Activated T-cell treated with anti-CD3 and anti-CD28 coated beads, Interleukin-2, amount 50 U/mL, for 48 hours (primary cell): ENCODE data around the gene LRCOL1.
A peak's percentile ranks its signal among the peaks of the same experiment; 100 is the strongest.

Source experiments
- DNase-seq, 2 experiments: peaks; one replicate each; pipeline ENCODE4 v3.0.0-alpha.2; 2020

The LRCOL1 gene

DNA sequence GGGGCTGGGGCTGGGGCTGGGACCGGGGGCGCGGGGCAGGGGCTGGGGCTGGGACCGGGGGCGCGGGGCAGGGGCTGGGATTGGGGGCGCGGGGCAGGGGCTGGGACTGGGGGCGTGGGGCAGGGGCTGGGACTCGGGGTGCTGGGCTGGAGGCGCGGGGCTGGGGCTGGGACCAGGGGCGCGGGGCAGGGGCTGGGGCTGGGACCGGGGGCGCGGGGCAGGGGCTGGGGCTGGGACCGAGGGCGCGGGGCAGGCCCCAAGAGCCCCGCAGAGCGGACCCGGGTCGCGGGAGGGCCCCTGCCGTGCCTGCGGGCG lies 8.6 kb upstream of the LRCOL1 start:
- DNase-seq = no peak

DNA sequence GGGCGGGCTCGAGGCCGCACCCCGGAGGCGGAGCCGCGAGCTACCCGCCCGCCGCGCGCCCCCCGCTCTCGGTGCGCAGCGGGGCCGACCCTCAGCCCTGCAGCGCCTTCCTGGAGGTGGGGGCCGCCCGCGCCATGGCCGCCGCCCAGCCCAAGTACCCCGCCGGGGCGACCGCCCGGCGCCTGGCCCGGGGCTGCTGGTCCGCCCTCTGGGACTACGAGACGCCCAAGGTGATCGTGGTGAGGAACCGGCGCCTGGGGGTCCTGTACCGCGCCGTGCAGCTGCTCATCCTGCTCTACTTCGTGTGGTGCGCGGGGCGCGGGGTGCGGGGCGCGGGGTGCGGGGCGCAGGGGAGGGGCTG lies 8.3 kb upstream of the LRCOL1 start, which contains the start of gene P2RX2:
Gene P2RX2, plus strand, starts transcription at position 94 of the 361 bp plus-strand sequence. Its CDS starts 41 bp downstream, at position 135.
- DNase-seq = no peak

DNA sequence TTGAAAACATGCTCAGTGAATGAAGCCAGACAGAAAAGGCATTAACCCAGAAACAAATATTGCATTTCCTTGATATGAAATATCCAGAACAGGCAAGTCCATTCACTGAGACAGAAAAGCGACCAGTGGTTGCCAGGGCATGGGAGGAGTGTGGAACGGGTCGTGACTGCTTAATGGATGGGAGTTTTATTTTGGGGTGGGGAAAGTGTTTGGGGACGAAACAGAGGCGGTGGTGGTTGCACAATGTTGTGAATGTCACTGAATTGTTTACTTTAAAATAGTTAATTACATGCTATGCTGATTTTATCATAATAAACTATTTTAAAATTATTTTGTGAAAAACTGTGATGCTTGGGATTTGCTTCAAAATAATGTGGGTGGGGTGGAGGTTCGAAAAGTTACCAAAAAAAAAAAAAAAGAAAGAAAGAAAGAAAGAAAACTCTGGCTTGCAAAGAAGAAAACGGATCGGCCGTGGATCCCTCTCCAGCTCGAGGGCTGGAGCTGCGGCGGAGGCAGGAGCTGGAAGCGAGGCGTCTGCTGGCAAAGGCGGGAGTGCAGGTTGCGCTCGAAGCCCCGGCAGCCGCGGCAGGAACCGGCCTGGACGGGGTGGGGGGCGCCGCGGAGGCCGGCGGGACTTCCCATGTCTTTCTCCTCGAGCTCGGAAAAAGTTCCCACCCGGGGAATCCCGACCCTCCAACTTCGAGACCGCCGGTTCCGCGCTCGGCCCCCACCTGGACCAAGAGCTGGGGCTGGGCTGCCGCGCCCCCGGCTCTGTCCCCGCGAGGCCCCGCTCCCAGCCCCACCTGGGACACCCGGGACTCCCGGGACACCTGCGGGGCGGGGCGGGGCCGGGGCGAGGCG lies 7.7 kb upstream of the LRCOL1 start:
- DNase-seq = no peak

DNA sequence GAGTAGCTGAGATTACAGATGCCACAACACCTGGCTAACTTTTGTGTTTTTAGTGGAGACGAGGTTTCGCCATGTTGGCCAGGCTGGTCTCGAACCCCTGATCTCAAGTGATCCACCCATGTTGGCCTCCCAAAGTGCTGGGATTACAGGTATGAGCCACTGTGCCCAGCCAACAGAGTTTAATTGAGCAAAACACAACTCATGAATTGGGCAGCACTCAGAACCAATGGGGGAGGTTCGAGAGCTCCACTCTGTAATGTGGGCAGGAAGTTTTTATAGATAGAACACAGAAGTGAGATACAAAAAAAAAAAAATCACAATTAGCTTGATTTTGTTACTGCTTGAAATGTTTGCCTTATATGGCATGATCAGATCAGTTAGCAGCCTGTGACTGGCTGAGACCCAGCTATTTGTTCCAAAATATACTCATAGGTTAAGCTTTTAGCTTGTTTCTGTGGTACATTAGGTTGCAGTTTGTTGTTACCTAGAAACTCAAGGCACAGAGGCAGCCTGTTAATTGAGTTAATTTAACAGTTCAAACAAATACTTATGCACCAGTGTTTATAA lies 6.8 kb upstream of the LRCOL1 start:
- no peak for DNase-seq

DNA sequence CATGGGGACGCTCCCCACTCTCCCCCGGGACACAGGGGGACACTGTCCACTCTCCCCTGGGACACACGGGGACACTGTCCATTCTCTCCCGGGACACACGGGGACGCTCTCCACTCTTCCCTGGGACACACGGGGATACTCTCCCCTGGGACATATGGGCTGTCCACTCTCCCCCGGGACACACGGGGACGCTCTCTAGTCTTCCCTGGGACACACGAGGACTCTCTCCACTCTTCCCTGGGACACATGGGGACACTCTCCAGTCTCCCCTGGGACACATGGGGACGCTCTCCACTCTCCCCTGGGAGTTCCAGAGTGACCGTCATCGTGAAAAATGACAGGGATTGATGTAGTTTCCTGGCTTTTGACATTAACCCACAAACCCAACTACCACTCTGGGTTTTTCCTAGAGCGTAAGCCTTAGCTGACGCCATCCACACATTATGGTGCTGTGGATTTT lies 5.2 kb upstream of the LRCOL1 start:
- no peak for DNase-seq

DNA sequence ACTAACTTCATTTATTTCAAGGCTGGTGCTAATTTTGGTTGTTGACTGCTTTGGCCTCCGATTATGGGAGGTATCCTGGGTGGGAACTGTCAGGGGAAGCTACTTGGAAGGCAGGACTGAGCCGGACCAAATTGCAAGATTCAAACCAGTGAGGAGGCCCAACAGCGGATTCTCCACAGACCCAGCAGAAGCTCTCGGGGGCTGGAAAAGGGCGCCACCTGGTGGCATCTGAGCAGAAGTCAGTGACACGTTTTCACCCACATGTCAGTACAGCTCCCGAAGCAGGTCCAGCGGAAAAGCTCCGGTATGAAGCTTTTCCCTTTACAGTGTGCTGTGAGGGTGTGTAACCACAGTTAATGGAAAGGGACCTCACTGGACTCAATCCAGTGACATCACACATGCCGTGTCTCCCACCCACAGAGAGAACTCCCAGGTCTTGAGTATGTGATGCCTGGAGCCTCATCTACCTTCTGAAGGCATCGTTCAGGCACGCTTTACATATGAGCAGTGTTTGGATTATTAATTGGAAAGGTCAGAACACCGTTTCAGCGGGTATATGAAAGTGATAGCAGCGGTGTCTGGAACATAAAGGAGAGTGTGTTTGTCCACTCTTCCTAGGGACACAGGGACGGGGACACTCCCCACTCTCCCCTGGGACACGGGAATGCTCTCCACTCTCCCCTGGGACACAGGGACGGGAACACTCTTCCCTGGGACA lies 4.6 kb upstream of the LRCOL1 start:
- peak; percentile 86 to 88 for DNase-seq

DNA sequence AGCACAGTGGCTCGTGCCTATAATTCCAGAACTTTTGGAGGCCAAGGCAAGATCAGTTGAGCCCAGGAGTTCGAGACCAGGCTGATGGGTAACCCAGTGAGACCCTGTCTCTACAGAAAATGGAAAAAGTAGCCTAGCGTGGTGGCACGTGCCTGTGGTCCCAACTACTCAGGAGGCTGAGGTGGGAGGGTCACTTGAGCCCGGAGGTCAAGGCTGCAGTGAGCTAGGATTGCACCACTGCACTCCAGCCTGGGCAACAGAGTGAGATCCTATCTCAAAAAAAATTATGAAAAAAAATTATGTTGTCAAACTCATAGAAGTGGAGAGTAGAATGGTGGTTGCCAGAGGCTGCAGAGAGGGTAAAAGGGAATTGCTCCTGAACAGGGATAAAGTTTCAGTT lies 3.6 kb upstream of the LRCOL1 start:
- no peak for DNase-seq

DNA sequence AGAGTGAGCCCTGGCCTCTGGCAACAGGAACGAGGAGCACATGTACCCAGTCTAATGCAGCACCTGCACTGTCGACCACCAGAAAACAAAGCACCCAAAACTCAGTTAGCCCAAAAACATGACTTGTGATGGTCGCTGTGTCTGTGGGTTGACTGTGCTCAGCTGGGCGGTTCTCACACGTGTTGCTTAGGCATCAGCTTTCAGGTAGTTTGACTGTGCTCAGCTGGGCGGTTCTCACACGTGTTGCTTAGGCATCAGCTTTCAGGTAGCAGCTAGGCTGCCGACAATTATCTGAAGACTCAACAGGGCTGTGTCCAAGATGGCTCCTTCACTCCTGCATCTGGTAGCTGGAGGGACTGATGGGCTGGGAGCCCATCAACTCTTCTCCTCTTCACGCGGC lies 1.2 kb upstream of the LRCOL1 start:
- no peak for DNase-seq

DNA sequence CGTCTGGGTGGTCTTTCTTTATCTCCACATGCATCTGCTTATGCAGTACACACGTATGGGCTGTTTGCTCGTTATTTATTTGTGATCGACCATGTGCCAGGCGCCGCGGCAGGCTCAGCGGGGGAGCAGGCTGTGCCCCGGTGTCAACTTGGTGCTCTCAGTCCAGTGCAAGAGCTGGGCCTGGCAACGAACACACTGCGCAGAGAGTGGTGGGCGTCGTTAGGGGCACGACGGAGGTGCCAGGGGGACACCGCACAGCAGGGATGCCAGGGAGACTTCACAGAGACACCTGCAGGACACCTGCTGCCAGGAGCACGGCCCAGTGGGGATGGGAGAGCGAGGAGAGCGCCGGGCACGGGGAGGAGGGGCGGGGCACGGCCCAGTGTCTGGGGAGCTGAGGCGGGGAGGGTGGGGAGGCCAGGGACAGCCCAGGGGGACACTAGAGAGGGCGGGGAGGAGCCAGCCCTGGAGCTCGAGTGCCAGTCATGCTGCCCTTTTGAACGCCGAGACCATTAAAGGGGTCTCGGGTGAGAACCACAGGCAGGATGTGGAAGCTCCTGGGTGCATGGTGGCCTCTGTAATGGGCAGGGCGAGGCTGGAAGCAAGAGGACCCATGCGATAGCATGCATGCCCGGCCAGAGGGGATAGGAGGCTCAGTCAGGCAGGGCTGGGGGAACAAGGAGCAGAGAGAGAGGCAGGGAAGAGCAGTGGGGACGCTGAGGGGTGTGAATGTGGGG lies 652 bp upstream of the LRCOL1 start:
- no peak for DNase-seq

DNA sequence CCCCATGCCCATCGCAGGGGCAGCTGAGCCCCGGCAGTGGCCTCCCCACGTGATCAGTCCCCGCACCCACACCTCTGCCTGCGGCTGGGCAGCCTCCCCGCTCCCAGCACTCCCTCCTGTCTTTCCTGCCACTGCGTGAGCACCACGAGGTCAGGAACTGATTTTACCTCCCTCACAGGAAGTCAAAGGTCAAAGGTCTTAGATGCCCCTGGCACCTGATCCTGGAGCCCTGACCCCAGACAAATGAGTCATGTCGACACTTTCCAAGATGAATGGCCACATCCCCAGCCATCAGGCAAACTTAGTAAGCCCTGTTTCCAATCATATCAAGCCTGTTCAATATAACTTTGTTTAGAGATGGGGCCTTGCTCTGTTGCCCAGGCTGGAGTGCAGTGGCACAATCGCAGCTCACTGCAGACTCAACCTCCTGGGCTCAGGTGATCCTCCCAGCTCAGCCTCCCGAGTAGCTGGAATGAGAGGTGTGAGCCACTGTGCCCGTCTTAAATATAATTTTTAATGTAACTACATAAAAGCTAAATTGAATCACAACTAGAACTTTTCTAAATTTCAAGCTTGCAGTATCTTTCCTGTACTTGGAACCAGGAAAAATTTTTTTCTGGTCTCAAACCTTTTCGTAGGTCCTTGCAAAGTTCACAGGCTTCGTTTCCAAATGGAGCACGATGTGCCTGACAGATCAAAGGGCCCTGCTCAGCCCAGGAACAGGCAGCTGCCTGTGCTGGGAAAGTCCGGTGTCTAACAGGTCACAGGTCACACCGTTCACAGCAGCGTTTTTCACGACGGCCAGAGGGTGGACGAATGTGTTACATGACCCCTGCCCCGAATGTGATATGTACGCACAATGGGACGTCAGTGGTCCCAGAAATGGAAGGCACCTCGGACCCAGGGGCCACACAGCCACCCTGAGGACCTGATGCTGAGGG lies 1.9 kb downstream of the LRCOL1 start:
- no peak for DNase-seq

DNA sequence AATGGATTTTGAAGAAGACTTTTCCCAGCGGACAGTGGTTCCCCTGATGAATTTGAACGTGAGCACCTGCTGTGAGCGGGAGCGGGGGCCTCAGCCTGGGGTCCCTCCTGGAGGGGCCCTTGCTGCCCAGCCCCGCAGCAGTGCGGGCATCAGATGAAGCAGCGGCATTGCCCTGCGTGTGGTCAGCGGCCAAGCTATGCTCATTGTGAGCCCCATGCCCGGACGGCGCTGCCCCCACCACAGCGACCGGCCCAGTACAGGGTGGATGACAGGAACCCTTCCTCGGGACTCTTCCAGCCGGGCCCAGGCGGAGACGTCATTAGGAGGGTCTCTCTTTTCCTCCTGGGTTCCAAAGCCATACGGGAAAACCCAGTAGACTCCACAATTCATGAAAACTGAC lies 3.5 kb downstream of the LRCOL1 start:
- DNase-seq = no peak

DNA sequence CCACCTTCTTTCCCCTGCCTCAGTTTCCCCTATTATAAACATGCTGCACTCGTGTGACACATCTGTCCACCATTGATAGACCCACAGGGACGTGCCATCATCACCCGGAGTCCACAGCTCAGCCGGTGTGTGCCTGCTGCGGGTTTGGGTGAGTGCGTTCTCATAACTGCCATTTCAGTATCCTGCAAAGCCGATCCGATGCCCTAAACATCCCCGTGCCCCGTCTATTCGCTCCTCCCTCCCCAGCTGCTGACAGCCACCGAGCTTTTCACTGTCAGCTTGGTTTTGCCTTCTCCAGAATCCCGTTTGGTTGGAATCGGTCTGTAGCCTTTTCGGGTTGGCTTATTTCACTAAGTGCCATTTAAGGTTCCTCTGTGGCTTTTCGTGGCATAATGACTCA lies 3.9 kb downstream of the LRCOL1 start:
- no peak for DNase-seq

DNA sequence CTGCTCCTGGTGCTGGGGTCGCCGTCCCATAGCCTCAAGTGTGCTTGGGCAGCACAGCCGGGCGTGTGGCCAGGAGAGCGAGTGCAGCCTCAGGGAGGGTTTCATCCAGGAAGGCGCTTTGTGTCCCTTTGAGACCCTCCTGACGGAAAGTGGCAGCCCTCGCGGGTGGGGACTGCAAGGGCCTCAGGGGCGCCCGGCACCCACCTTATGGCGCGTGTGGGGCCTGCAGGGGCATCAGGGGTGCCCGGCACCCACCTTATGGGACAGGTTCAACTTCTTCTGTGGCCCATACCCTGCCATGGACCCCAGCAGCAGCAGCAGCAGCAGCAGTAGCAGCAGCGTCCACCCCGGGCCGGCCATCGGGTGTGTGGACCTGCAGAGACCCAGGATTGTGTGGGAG lies 4.5 kb downstream of the LRCOL1 start:
- no peak for DNase-seq

DNA sequence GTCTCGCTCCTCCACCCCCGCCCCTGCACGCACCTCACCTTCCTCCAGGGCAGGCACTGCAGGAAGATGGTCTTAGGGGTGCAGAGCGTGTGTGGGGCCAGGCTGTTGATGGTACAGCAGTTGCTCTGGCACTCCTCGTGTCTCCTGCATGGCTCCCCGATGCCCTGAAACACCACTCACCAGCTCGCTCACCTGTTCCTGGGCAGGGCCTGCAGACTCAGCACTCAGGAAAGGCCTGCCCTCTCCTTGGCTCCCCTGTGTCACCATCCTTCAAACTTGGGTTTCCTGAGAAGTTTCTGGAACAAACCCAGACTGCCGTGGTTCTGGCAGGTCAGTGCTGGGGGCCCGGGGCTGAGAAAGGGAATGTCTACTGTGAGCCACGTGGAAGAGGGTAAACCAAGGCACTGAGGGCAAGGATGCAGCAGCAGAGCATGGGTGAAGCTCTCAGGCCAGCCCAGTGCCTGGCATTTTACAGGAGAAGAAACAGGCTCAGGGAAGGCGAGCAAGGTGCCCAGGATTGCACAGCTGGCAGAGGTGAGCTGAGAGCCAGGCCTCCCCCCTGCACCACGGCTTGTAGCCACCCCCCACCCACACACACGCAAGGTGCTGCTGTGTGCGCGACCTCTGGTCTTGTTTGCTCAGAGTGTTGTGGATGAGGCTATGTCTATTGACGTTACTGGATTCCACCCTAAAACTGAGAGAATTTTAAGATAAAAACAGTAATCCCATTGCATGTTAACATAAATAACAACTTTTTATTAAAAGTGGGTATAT lies 5.5 kb downstream of the LRCOL1 start:
- DNase-seq = no peak

DNA sequence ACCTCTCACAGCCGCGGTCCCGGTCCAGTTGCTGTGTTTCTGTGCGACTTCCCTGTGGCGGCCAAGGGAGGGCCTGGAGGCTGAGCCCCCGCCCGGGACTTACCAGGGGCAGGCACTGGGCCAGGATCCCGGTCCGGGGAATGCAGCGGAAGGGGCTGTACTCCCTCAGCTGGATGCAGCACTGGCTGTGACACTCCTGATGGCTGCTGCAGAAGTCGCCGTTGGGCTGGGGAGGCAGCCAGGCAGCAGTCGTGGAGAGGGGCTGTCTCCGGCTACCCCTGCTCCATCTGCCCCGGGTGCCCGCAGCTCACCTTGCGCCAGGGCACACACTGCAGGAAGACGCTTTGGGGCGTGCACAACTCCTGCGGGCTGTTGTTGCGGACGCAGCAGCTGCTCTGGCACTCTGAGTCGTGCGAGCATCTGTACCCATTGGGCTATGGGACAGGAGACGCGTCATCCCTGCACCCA lies 6.2 kb downstream of the LRCOL1 start:
- DNase-seq = no peak

DNA sequence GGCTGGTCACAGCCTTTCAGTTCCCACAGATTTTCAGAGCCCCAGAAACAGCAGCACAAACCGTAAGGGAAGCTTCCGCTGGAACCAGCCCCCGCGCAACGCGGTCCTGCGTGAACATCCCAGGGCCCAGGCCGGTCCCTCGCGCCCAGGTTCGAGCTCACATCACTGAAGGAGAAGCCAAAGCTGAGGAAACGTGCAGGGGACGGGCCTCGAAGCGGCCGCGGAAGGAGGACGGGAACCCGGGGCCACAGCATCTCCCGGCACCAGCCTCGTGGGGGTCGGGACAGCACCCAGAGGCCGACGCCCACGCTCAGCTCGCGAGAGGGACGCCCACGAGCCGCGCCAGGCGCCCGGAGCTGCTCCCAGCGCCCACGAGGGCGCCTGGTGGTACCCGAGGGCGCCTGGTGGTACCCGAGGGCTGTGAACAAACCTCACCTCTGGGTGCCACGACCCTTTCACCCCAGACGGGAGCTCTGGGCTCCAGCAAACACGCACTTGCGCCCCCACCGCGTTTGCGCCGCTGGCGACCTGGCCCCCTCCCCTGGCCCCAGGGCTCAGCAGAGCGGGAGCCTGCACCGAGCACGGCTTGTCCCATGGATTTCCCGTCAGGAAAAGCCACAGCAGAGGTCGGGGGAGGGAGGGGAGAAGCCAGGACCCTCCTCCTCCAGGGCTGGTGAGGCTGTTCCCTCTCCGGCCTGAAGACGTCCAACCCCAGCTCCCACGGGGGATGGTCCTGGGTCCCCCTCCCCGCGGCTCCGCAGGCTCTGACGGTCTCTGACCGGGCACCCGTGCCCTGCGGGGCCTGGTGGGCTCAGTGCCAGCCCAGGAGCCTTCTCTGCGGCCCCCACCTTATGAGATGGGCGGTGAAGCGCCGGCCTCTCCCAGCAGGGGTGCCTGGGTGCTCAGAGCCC lies 6.9 kb downstream of the LRCOL1 start:
- no peak for DNase-seq

DNA sequence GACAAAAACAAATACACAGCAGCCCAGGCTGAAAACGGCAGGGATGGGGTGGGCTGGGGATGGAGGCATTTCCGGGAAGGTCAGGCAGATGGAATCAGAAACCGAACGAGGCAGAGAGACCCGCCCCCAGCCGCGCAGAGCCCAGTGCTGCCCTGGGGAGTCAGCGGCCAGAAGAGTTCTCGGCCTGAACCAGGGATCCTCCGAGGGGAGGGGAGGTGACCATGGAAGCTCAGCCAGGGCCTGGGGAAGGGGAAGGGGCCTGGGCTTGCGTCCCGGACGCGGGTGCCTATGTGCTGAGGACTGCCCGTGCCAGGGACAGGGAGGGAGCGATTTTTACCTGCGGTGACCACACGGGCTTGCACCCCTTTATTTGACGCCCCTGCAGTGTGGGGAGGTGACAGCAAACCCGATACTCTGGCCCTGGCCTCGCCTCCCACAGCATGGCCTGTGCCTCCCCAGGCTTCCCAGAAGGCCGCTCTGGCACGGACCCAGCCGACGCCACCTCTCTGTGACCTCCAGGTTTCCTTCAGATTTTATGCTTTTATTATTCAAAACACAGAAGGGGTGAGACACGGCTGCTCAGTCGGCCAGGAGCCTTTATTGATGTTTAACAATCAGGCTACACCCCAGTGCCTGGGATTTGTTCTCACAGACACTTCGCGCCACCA lies 7.7 kb downstream of the LRCOL1 start:
- no peak for DNase-seq

DNA sequence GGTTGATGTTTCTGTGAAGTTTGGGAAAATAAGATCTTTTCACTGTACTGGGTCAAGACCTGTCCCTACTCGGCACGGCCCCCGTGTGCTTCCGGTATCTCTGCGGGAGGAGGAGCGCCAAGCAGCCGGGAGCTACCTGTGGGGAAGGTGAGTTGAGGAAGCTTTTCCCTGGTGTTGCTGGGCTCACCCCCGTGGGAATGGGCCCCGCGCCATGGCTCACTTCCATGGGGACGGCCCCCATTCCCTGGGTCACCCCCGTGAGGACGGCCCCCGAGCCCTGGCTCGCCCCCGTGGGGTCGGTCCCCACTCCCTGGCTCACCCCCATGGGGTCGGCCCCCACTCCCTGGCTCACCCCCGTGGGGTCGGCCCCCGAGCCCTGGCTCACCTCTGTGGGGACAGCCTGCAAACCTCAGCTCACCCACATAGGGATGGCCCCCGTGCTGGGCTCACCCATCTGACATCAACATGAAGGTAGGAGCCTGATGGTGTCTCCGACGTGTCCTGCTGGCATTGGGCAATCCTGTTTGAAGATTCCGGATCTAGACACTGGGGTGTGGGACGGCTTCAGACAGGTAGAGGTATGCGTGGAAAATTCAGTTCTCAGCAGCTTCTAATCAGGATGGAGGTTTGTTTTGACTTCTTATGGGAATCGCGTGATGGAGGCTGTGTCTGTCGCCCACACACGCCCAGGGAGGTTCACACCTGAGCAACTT lies 9.1 kb downstream of the LRCOL1 start:
- no peak for DNase-seq
